ENCODE results near the gene TAAR2.

DNA sequence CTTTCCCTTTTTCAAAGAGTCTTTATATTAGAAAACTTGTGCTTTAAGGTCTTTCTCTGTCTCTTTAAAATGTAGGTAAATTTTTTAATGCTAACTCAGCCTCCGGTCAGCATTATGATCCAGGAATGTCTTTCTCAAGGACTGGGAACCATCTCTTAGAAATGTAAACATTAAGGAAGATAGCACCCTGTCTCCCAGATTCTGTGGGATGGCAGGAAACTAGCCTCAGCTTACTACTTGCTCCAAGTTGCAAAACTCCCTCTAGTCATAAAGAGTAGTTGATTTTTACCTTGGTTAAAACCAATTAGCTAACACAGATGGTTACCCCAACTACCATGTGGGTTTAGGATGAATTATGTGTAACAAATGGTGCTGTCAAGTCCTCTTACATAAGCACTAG is 39.6 kb upstream of the TAAR2 start:
- TF ChIP-seq, protein P1, sequence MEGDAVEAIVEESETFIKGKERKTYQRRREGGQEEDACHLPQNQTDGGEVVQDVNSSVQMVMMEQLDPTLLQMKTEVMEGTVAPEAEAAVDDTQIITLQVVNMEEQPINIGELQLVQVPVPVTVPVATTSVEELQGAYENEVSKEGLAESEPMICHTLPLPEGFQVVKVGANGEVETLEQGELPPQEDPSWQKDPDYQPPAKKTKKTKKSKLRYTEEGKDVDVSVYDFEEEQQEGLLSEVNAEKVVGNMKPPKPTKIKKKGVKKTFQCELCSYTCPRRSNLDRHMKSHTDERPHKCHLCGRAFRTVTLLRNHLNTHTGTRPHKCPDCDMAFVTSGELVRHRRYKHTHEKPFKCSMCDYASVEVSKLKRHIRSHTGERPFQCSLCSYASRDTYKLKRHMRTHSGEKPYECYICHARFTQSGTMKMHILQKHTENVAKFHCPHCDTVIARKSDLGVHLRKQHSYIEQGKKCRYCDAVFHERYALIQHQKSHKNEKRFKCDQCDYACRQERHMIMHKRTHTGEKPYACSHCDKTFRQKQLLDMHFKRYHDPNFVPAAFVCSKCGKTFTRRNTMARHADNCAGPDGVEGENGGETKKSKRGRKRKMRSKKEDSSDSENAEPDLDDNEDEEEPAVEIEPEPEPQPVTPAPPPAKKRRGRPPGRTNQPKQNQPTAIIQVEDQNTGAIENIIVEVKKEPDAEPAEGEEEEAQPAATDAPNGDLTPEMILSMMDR (IDR thresholded peaks at IDR 0.05): no peak
- TF ChIP-seq EP300 (IDR thresholded peaks at IDR 0.05): no peak
- TF ChIP-seq POLR2AphosphoS5 (IDR thresholded peaks at IDR 0.05): no peak
